Effector memory CD8-positive, alpha-beta T cell (primary cell): Measurements from ENCODE around the gene THTPA.

Experiments
- ATAC-seq: fragments of 150-1000 bp; cut with Tn5 transposase; replicated peaks from 2 replicates; pipeline ENCODE4 v1.10.0; 2021; ENCODE audit warnings: mild to moderate bottlenecking, moderate library complexity
- DNase-seq, 3 experiments: peaks; one replicate each; pipeline ENCODE4 v3.0.0; 2021
- H3K27ac Mint-ChIP-seq, 2 donors: one replicate each; pipeline ENCODE4 v1.8.0; 2022; ENCODE audit warnings: mild to moderate bottlenecking in 2 of 2, mixed read lengths in 2 of 2, moderate library complexity in 2 of 2
- H3K27me3 Mint-ChIP-seq, 2 donors: one replicate each; pipeline ENCODE4 v1.8.0; 2022; ENCODE audit warnings: mixed read lengths in 2 of 2
- H3K36me3 Mint-ChIP-seq: one replicate; pipeline ENCODE4 v1.8.0; 2022; ENCODE audit warnings: mild to moderate bottlenecking, moderate library complexity, mixed read lengths; ENCODE audit not compliant: insufficient read depth
- H3K4me1 Mint-ChIP-seq, 2 donors: one replicate each; pipeline ENCODE4 v1.8.0; 2022; ENCODE audit warnings: low read depth in 2 of 2, mixed read lengths in 2 of 2
- H3K4me3 Mint-ChIP-seq, 2 donors: one replicate each; pipeline ENCODE4 v1.8.0; 2022; ENCODE audit warnings: mild to moderate bottlenecking in 2 of 2, mixed read lengths in 2 of 2, moderate library complexity in 2 of 2
- H3K9me3 Mint-ChIP-seq, 2 donors: one replicate each; pipeline ENCODE4 v1.8.0; 2022; ENCODE audit warnings: mixed read lengths in 2 of 2
- total RNA-seq, 9 experiments: gene quantifications; one replicate each; lab custom pipeline; 2026; lab: John Stamatoyannopoulos, UW

The THTPA gene
- 4.0 to 8.9 (median 6.3) reads per million in 9 experiments for total RNA-seq

GRCh38 chr14:23555882-23556699 lies at the start of gene THTPA:
Gene THTPA (plus strand): TSS chr14:23556271. CDS start chr14:23556758, 487 bp downstream.
- Mint-ChIP-seq H3K36me3 (peaks cover 24% of the 10 kb centered on the region), H3K27me3 (no peaks in the 10 kb centered on the region), H3K4me1 (peaks cover 28 to 29% of the 10 kb centered on the region in 2 donors), H3K27ac (peak within 1 kb of the TSS; percentile 93 to 95), H3K4me3 (peak within 1 kb of the TSS; percentile 92 to 94), H3K9me3 (no peaks in the 10 kb centered on the region)
- ATAC-seq (peak; percentile 88), DNase-seq (peak; percentile 91 to 94 (median 93))

- no peak for DNase-seq
- H3K27ac Mint-ChIP-seq: no peak overlapping the region
These were observed 43.9 kb upstream of the THTPA start for GRCh38 chr14:23512156-23512555.

GRCh38 chr14:23513005-23513817 lies 42.9 kb upstream of the THTPA start:
- ATAC-seq (no peak), DNase-seq (no peak)
- Mint-ChIP-seq H3K9me3 (no peaks in the 10 kb centered on the region), H3K27ac (no peak overlapping the region), H3K4me3 (no peak overlapping the region), H3K27me3 (no peaks in the 10 kb centered on the region), H3K36me3 (no peaks in the 10 kb centered on the region), H3K4me1 (peaks cover 4 to 8% of the 10 kb centered on the region in 2 donors)

More at GRCh38 chr14:23512156-23512555, 43.9 kb upstream of the THTPA start:
- ATAC-seq: no peak
- no peaks in the 10 kb centered on the region for H3K27me3 Mint-ChIP-seq
- peaks cover 3% of the 10 kb centered on the region for H3K36me3 Mint-ChIP-seq
- H3K4me1 Mint-ChIP-seq: peaks cover 4 to 8% of the 10 kb centered on the region in 2 donors
- no peaks in the 10 kb centered on the region for H3K9me3 Mint-ChIP-seq
- peak overlapping the region; percentile 40 to 67 for H3K4me3 Mint-ChIP-seq

- no peak for ATAC-seq
- H3K27me3 Mint-ChIP-seq: no peaks in the 10 kb centered on the region
These were observed 42.0 kb upstream of the THTPA start for GRCh38 chr14:23513818-23514643.

GRCh38 chr14:23514644-23514957 lies 41.5 kb upstream of the THTPA start:
- Mint-ChIP-seq H3K4me3 (no peak overlapping the region), H3K4me1 (peaks cover 4 to 8% of the 10 kb centered on the region in 2 donors), H3K9me3 (no peaks in the 10 kb centered on the region), H3K27me3 (no peaks in the 10 kb centered on the region), H3K27ac (no peak overlapping the region), H3K36me3 (peaks cover 2% of the 10 kb centered on the region)
- DNase-seq: no peak
- ATAC-seq: no peak

More at GRCh38 chr14:23513818-23514643, 42.0 kb upstream of the THTPA start:
- Mint-ChIP-seq H3K27ac (no peak overlapping the region), H3K4me1 (peaks cover 4 to 8% of the 10 kb centered on the region in 2 donors), H3K36me3 (no peaks in the 10 kb centered on the region), H3K9me3 (no peaks in the 10 kb centered on the region), H3K4me3 (no peak overlapping the region)
- DNase-seq: no peak

GRCh38 chr14:23517650-23518326 lies 38.3 kb upstream of the THTPA start:
- Mint-ChIP-seq H3K4me1 (peaks cover 0 to 2% of the 10 kb centered on the region in 2 donors), H3K9me3 (no peaks in the 10 kb centered on the region), H3K27ac (no peak overlapping the region), H3K27me3 (no peaks in the 10 kb centered on the region), H3K36me3 (peaks cover 2% of the 10 kb centered on the region), H3K4me3 (no peak overlapping the region)
- DNase-seq: no peak
- no peak for ATAC-seq

- no peaks in the 10 kb centered on the region for H3K27me3 Mint-ChIP-seq
- peak overlapping the region in 1 of 2 donors; percentile 65 for H3K27ac Mint-ChIP-seq
- DNase-seq: no peak
- peaks cover 2% of the 10 kb centered on the region for H3K36me3 Mint-ChIP-seq
- H3K4me3 Mint-ChIP-seq: no peak overlapping the region
- H3K9me3 Mint-ChIP-seq: no peaks in the 10 kb centered on the region
- H3K4me1 Mint-ChIP-seq: peaks cover 0 to 2% of the 10 kb centered on the region in 2 donors
- no peak for ATAC-seq
These were observed 37.4 kb upstream of the THTPA start for GRCh38 chr14:23518709-23519108.

GRCh38 chr14:23520899-23521533 lies 35.1 kb upstream of the THTPA start:
- Mint-ChIP-seq H3K36me3 (peaks cover 2% of the 10 kb centered on the region), H3K27ac (peak overlapping the region in 1 of 2 donors; percentile 22), H3K4me3 (no peak overlapping the region), H3K27me3 (no peaks in the 10 kb centered on the region), H3K4me1 (no peaks in the 10 kb centered on the region), H3K9me3 (no peaks in the 10 kb centered on the region)
- DNase-seq (no peak), ATAC-seq (no peak)

GRCh38 chr14:23521785-23522640 lies 34.1 kb upstream of the THTPA start:
- H3K27me3 Mint-ChIP-seq: no peaks in the 10 kb centered on the region
- H3K36me3 Mint-ChIP-seq: peaks cover 2% of the 10 kb centered on the region
- no peak for DNase-seq
- no peak overlapping the region for H3K27ac Mint-ChIP-seq
- no peaks in the 10 kb centered on the region for H3K4me1 Mint-ChIP-seq
- no peak for ATAC-seq
- H3K9me3 Mint-ChIP-seq: no peaks in the 10 kb centered on the region
- H3K4me3 Mint-ChIP-seq: no peak overlapping the region

- Mint-ChIP-seq H3K4me3 (no peak overlapping the region), H3K36me3 (peaks cover 2% of the 10 kb centered on the region), H3K27me3 (no peaks in the 10 kb centered on the region), H3K4me1 (no peaks in the 10 kb centered on the region), H3K9me3 (no peaks in the 10 kb centered on the region), H3K27ac (no peak overlapping the region)
- ATAC-seq: no peak
- no peak for DNase-seq
These were observed 33.4 kb upstream of the THTPA start for GRCh38 chr14:23522643-23523198.

GRCh38 chr14:23523229-23524016 lies 32.6 kb upstream of the THTPA start:
- Mint-ChIP-seq H3K4me3 (no peak overlapping the region), H3K36me3 (peaks cover 2% of the 10 kb centered on the region), H3K4me1 (no peaks in the 10 kb centered on the region), H3K27me3 (no peaks in the 10 kb centered on the region), H3K9me3 (no peaks in the 10 kb centered on the region), H3K27ac (no peak overlapping the region)
- DNase-seq (no peak), ATAC-seq (no peak)
